SK-N-SH (cell line): ENCODE results near the gene PDE6A. TPM values are rescaled to one million over a fixed set of nuclear protein-coding genes. Genes with fewer than 3 reads are reported as not detected.
"Not testable (repeated sequence)": the region's sequence is repeated elsewhere in the genome, so short reads cannot be mapped to it uniquely, and the experiment has no call there.

ENCODE experiments used
- CTCF ChIA-PET: fragments of 300-600, 350-600 bp; formaldehyde crosslinking; extraction: SDS; loops from one replicate; lab custom pipeline; 2021; lab: Yijun Ruan, JAX
- POLR2A ChIA-PET: fragments of 350-600 bp; sonication (Branson Sonifier 250); formaldehyde crosslinking; extraction: SDS; loops from one replicate; lab custom pipeline; 2020; ENCODE audit warnings: antibody characterized with exemption, inconsistent platforms; lab: Yijun Ruan, JAX
- DNase-seq: peaks from one replicate; pipeline ENCODE4 v3.0.0; 2012
- H2AFZ ChIP-seq: fragments of 200-600 bp; sonication (generic); 2 replicates; pipeline ENCODE4 v1.8.1; 2016; ENCODE audit warnings: antibody characterized with exemption, mild to moderate bottlenecking, low read depth
- H3F3A ChIP-seq: fragments of 200-600 bp; sonication (generic); replicated peaks from 2 replicates; pipeline ENCODE3; 2016; ENCODE audit warnings: antibody characterized with exemption, mild to moderate bottlenecking; ENCODE audit not compliant: insufficient read depth
- H3K27ac ChIP-seq, 2 experiments: fragments of 200-500 bp in 1 of 2; fragments of 200-600 bp in 1 of 2; sonication (Bioruptor generic) in 1 of 2; sonication (generic), shearing (Covaris generic) in 1 of 2; 2 replicates each; pipeline versions ENCODE4 v1.5.1 to v1.6.1; 2014 to 2016; ENCODE audit warnings: low read depth in 2 of 2, inconsistent platforms in 1 of 2, low read length in 1 of 2, mild to moderate bottlenecking in 1 of 2, mixed read lengths in 1 of 2
- H3K27me3 ChIP-seq: fragments of 200-600 bp; sonication (generic), shearing (Covaris generic); 2 replicates; pipeline ENCODE4 v1.6.1; 2016; ENCODE audit warnings: mixed run types; ENCODE audit not compliant: insufficient read depth
- H3K36me3 ChIP-seq, 2 experiments: fragments of 200-500 bp in 1 of 2; fragments of 200-600 bp in 1 of 2; sonication (Bioruptor generic) in 1 of 2; sonication (generic) in 1 of 2; replicated peaks in 1 of 2; 2 replicates each; pipeline versions ENCODE3 to v1.5.1; 2014 to 2016; ENCODE audit warnings: low read length in 1 of 2, mild to moderate bottlenecking in 1 of 2; ENCODE audit not compliant: insufficient read depth in 2 of 2, control insufficient read depth in 1 of 2
- H3K4me1 ChIP-seq, 2 experiments: fragments of 200-500 bp in 1 of 2; fragments of 200-600 bp in 1 of 2; sonication (Bioruptor generic) in 1 of 2; sonication (generic), shearing (Covaris generic) in 1 of 2; 2 replicates each; pipeline versions ENCODE4 v1.5.1 to v1.6.1; 2014 to 2016; ENCODE audit warnings: low read depth in 1 of 2, low read length in 1 of 2, mixed run types in 1 of 2; ENCODE audit not compliant: insufficient read depth in 2 of 2, control insufficient read depth in 1 of 2
- H3K4me2 ChIP-seq: fragments of 200-600 bp; sonication (generic), shearing (Covaris generic); 2 replicates; pipeline ENCODE4 v1.6.1; 2017; ENCODE audit warnings: mixed run types
- H3K4me3 ChIP-seq, 2 experiments: fragments of 200-500 bp in 1 of 2; fragments of 200-600 bp in 1 of 2; sonication (Bioruptor generic) in 1 of 2; sonication (generic), shearing (Covaris generic) in 1 of 2; 2 replicates each; pipeline versions ENCODE4 v1.5.1 to v1.8.1; 2014 to 2016; ENCODE audit warnings: low read depth in 2 of 2, inconsistent platforms in 1 of 2, low read length in 1 of 2, mild to moderate bottlenecking in 1 of 2, mixed read lengths in 1 of 2, moderate library complexity in 1 of 2
- H3K79me2 ChIP-seq: fragments of 200-600 bp; sonication (generic); 2 replicates; pipeline ENCODE4 v1.8.1; 2017; ENCODE audit warnings: mild to moderate bottlenecking; ENCODE audit not compliant: insufficient read depth
- H3K9ac ChIP-seq: fragments of 200-600 bp; sonication (generic); 2 replicates; pipeline ENCODE4 v1.6.1; 2017; ENCODE audit warnings: mixed run types
- H3K9me2 ChIP-seq: fragments of 200-600 bp; sonication (generic); 2 replicates; pipeline ENCODE4 v1.6.1; 2017; ENCODE audit warnings: mixed run types
- H3K9me3 ChIP-seq: fragments of 200-600 bp; sonication (generic); 2 replicates; pipeline ENCODE4 v1.6.1; 2017; ENCODE audit warnings: mixed run types, mild to moderate bottlenecking, moderate library complexity
- H4K20me1 ChIP-seq: fragments of 200-600 bp; sonication (generic); 2 replicates; pipeline ENCODE4 v1.6.1; 2017; ENCODE audit warnings: mild to moderate bottlenecking, mixed run types; ENCODE audit not compliant: insufficient read depth
- ELF1 ChIP-seq: IDR thresholded peaks from 2 replicates; pipeline ENCODE4 v1.4.0; 2012
- EP300 ChIP-seq, 2 experiments: IDR thresholded peaks; 2 replicates each; pipeline versions ENCODE4 v1.4.0 to v1.6.1; 2012; ENCODE audit warnings: borderline replicate concordance in 1 of 2, low read depth in 1 of 2, low read length in 1 of 2
- EZH2phosphoT487 ChIP-seq: fragments of 200-600 bp; sonication (generic); IDR thresholded peaks from 2 replicates; pipeline ENCODE4 v1.6.1; 2017; ENCODE audit warnings: low read depth, mixed run types, mild to moderate bottlenecking, antibody characterized with exemption, moderate library complexity, borderline replicate concordance
- FOXM1 ChIP-seq: IDR thresholded peaks from 2 replicates; pipeline ENCODE4 v1.4.0; 2012; ENCODE audit warnings: low read depth, mild to moderate bottlenecking
- GATA2 ChIP-seq: sonication (generic); formaldehyde crosslinking; IDR thresholded peaks from 2 replicates; pipeline ENCODE4 v1.5.0; 2020; ENCODE audit warnings: mild to moderate bottlenecking, missing genetic modification reagents
- IRF3 ChIP-seq: fragments of 150-350 bp; IDR thresholded peaks from 2 replicates; pipeline ENCODE4 v1.6.1; 2016; ENCODE audit warnings: mild to moderate bottlenecking, low read depth, low read length
- MAX ChIP-seq: IDR thresholded peaks from 2 replicates; pipeline ENCODE4 v1.4.0; 2012; ENCODE audit warnings: low read depth
- MEF2A ChIP-seq: IDR thresholded peaks from 2 replicates; pipeline ENCODE4 v1.4.0; 2012; ENCODE audit warnings: low read depth, borderline replicate concordance
- NFIC ChIP-seq: IDR thresholded peaks from 2 replicates; pipeline ENCODE4 v1.4.0; 2012; ENCODE audit warnings: borderline replicate concordance
- NRF1 ChIP-seq: IDR thresholded peaks from 2 replicates; pipeline ENCODE4 v1.6.1; 2012; ENCODE audit warnings: low read depth, mild to moderate bottlenecking, low read length
- RAD21 ChIP-seq: IDR thresholded peaks from 2 replicates; pipeline ENCODE4 v1.6.1; 2012; ENCODE audit warnings: mild to moderate bottlenecking, low read length
- RFX5 ChIP-seq: IDR thresholded peaks from 2 replicates; pipeline ENCODE4 v1.6.1; 2012; ENCODE audit warnings: mild to moderate bottlenecking, improper control_type of control experiment, low read length
- RXRA ChIP-seq: IDR thresholded peaks from 2 replicates; pipeline ENCODE4 v1.4.0; 2012; ENCODE audit warnings: low read depth, mild to moderate bottlenecking, borderline replicate concordance
- SIN3A ChIP-seq: IDR thresholded peaks from 2 replicates; pipeline ENCODE4 v1.6.1; 2012; ENCODE audit warnings: low read depth, mild to moderate bottlenecking, low read length, moderate library complexity, borderline replicate concordance
- SMC3 ChIP-seq: IDR thresholded peaks from 2 replicates; pipeline ENCODE4 v1.6.1; 2012; ENCODE audit warnings: low read depth, low read length, improper control_type of control experiment
- TCF12 ChIP-seq: IDR thresholded peaks from 2 replicates; pipeline ENCODE4 v1.4.0; 2012
- TEAD4 ChIP-seq: IDR thresholded peaks from 2 replicates; pipeline ENCODE4 v1.4.0; 2012; ENCODE audit warnings: mild to moderate bottlenecking, borderline replicate concordance; ENCODE audit not compliant: insufficient read depth
- YY1 ChIP-seq: IDR thresholded peaks from 2 replicates; pipeline ENCODE4 v1.4.0; 2012; ENCODE audit warnings: low read depth, mild to moderate bottlenecking
- WGBS: methylation state at CpG from one replicate; pipeline ENCODE4 v1.1.6; 2017; ENCODE audit warnings: low lambda C conversion rate; 5-methylcytosine and 5-hydroxymethylcytosine counted together
- polyA plus RNA-seq, 3 experiments: library from polyadenylated mRNA; depleted of rRNA; stranded (reverse); fragments of >200 nt; gene quantifications; 2 replicates each; pipeline ENCODE4 v1.2.3, GENCODE V29; 2012

Gene PDE6A
- polyA plus RNA-seq, 1 of the 3 experiments (the other 2 are of a cell fraction) = 0.05 TPM

- ChIA-PET CTCF (interaction anchor here (1.9 to 2.0 kb wide), 2 partner anchors 22 to 25 kb away, joined by 8 to 9 read pairs; no protein-coding TSS in a partner anchor), POLR2A (no interaction called here)
- TF ChIP-seq FOXM1 (no peak), ELF1 (no peak), YY1 (no peak), MAX (no peak), SIN3A (no peak), MEF2A (no peak), EZH2phosphoT487 (no peak), RFX5 (no peak), SMC3 (no peak), TCF12 (no peak), NRF1 (no peak), RAD21 (no peak), NFIC (no peak), GATA2 (no peak), EP300 (IDR thresholded peaks at IDR 0.05; ENCODE audit: borderline replicate concordance in 1 of 2, low read depth in 1 of 2, low read length in 1 of 2) (no peak), RXRA (no peak), IRF3 (no peak), TEAD4 (no peak)
Observed at GRCh38 chr5:149859746-149860145, 84.8 kb downstream of the PDE6A start.

GRCh38 chr5:149858481-149858880, 86.1 kb downstream of the PDE6A start:
- H3K9me3 ChIP-seq, H4K20me1 ChIP-seq, H3K79me2 ChIP-seq, H3K27me3 ChIP-seq, POLR2A ChIA-PET, H3K4me1 ChIP-seq, H3K9me2 ChIP-seq, H3K27ac ChIP-seq, H3F3A ChIP-seq, H3K36me3 ChIP-seq, H3K9ac ChIP-seq, H3K4me3 ChIP-seq, H3K4me2 ChIP-seq, H2AFZ ChIP-seq, DNase-seq: not testable (repeated sequence)
- WGBS = 94% methylated on average over 6 of the region's 6 CpGs
- CTCF ChIA-PET = interaction anchor here (1.0 to 18.7 kb wide), 2 partner anchors 14 to 25 kb away, joined by 3 to 460 read pairs; no protein-coding TSS in a partner anchor

More at GRCh38 chr5:149859746-149860145, 84.8 kb downstream of the PDE6A start:
- Histone ChIP-seq H3K9ac (no peak overlapping the region), H4K20me1 (no peaks in the 10 kb centered on the region), H3K9me2 (no peaks in the 10 kb centered on the region), H3K9me3 (no peaks in the 10 kb centered on the region), H3K27me3 (no peaks in the 10 kb centered on the region), H3K4me2 (no peak overlapping the region), H3K79me2 (no peaks in the 10 kb centered on the region), H3K4me3 (no peak overlapping the region), H2AFZ (no peak overlapping the region), H3K36me3 (no peaks in the 10 kb centered on the region), H3F3A (no peaks in the 10 kb centered on the region), H3K4me1 (peaks cover 5 to 9% of the 10 kb centered on the region in 2 experiments; a peak in 2 of 4 replicates), H3K27ac (no peak overlapping the region)
- WGBS = 98% methylated on average over 4 of the region's 4 CpGs
- DNase-seq = no peak
